OCI-LY3 (cell line): ENCODE results near the gene FAR1.

Experiments
- CTCF ChIP-seq: fragments of 200-600, 300-600 bp; sonication (generic); IDR thresholded peaks from 2 replicates; pipeline ENCODE4 v1.5.1; 2014; ENCODE audit warnings: antibody characterized with exemption, low read length, low read depth
- EZH2phosphoT487 ChIP-seq: fragments of 200-600 bp; shearing (Covaris generic); IDR thresholded peaks from 2 replicates; pipeline ENCODE4 v1.6.1; 2018; ENCODE audit warnings: antibody characterized with exemption, mixed run types, low read depth

- TF ChIP-seq CTCF = no peak
- TF ChIP-seq EZH2phosphoT487 = no peak
Observed at GRCh38 chr11:13664351-13664750, 4.1 kb upstream of the FAR1 start.
